NCI-H1694 treated with DMSO at 0.1 percent for 48 hours (cell line): ENCODE data around the gene STAT5A.
"Not testable (repeated sequence)": the region's sequence is repeated elsewhere in the genome, so short reads cannot be mapped to it uniquely, and the experiment has no call there.

Experiments used
- DNase-seq: peaks from one replicate; lab custom pipeline; 2025; lab: John Stamatoyannopoulos, UW

The STAT5A gene

GRCh38 chr17:42308446-42308845 lies 20.1 kb downstream of the STAT5A start:
- no peak for DNase-seq

- no peak for DNase-seq
These were observed 20.8 kb downstream of the STAT5A start for GRCh38 chr17:42309142-42309541.

GRCh38 chr17:42309986-42310786 lies 21.9 kb downstream of the STAT5A start:
- DNase-seq, result no peak

GRCh38 chr17:42310787-42311215 lies 22.5 kb downstream of the STAT5A start:
- DNase-seq, result no peak

GRCh38 chr17:42311240-42312034 lies 23.1 kb downstream of the STAT5A start:
- no peak for DNase-seq

GRCh38 chr17:42312035-42312284 lies 23.7 kb downstream of the STAT5A start:
- DNase-seq, result no peak

GRCh38 chr17:42312285-42313130 lies 24.2 kb downstream of the STAT5A start:
- DNase-seq, result peak; percentile 76

GRCh38 chr17:42313389-42313772 lies 25.1 kb downstream of the STAT5A start:
- DNase-seq, result no peak

- no peak for DNase-seq
These were observed 25.7 kb downstream of the STAT5A start for GRCh38 chr17:42313773-42314566.

- no peak for DNase-seq
These were observed 27.3 kb downstream of the STAT5A start for GRCh38 chr17:42315402-42316156.

- peak; percentile 68 for DNase-seq
These were observed 28.5 kb downstream of the STAT5A start for GRCh38 chr17:42316755-42317154.

GRCh38 chr17:42317266-42317845 lies 29.1 kb downstream of the STAT5A start:
- peak; percentile 83 for DNase-seq

GRCh38 chr17:42317967-42318366 lies 29.7 kb downstream of the STAT5A start:
- DNase-seq, result not testable (repeated sequence)

- DNase-seq, result peak; percentile 93
These were observed 33.3 kb downstream of the STAT5A start for GRCh38 chr17:42321555-42321954.

GRCh38 chr17:42322382-42323267 lies 34.3 kb downstream of the STAT5A start:
- peak; percentile 93 for DNase-seq

GRCh38 chr17:42323268-42323773 lies 35.0 kb downstream of the STAT5A start:
- DNase-seq, result no peak

GRCh38 chr17:42325026-42325425 lies 36.7 kb downstream of the STAT5A start:
- DNase-seq, result no peak

- DNase-seq, result no peak
These were observed 41.0 kb downstream of the STAT5A start for GRCh38 chr17:42329025-42329976.
